ENCODE data around the gene MYLK3.

MYLK3 gene

DNA sequence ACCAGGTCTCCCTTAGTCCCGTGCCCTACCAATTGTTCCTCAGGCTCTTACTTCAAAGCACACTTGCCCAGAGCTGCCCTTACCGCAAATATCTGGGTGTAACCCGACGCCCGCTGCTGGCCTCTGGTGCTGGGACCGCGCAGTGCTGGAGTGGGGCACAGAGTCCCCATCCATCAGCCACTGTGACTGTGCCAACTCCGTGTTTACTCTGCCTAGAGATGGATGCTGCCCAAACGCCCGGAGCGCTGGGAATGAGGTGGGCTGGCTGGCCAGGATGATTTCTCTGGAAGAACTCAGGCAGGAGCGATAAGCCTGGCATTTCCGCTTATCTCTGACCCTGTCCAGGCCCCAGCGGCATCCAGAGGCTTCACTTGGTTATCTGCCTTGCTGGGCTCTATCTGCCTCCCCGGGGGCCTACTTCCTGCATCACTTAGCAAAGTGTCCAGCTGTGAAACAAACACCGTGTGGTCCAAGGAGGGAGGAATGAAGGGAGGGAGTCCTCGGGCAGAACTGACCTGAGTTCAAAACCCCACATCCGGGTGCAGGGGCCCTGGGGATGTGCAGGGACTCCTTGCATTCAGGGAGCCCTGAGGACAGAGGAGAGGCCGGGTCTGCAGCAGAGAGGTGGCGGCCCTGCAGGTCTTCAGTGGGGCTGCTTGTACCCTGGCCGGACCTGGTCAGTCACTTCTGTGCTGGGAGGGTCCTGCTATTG is 9.4 kb upstream of the MYLK3 start:
- no peak for DNase-seq (ENCODE audit: low spot score)

DNA sequence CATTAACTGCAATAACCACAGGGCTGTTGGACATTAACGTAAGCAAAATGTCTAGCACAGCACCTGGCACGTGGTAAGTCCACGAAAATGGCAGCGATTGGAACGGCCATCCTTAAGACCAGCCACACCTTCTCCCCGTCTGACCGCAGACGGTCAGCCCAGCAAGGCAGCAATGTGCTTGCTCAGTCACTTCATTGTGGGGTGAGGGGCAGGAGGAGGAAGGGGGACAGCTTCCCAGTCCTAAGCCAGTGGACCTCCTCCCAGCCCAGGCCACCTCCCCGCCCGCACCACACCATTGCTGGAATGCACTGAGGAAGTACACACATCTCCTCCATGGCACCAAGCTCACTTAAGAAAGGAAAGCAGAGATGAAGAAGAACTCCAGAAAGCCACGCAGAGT is 8.6 kb upstream of the MYLK3 start:
- DNase-seq (ENCODE audit: low spot score) = no peak

DNA sequence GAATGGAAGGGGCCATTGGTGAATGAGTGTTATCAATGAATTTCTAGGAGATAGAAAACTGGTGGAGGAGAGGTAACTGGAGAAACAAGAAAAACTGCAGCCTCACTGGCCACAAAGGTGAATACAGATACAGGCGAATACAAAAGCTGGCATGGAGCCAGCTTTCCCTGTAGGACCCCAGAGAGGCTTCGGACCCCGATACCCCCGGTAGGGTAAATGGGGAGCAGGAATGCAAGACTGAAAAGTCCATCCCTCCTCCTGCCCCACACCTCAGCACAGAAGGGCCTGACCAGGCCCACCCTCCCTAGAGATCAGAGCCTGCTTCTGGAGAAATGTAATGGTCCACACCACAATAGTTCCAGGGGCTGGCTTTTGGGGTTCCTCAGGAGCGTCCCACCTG is 4.9 kb upstream of the MYLK3 start:
- DNase-seq (ENCODE audit: low spot score) = no peak

DNA sequence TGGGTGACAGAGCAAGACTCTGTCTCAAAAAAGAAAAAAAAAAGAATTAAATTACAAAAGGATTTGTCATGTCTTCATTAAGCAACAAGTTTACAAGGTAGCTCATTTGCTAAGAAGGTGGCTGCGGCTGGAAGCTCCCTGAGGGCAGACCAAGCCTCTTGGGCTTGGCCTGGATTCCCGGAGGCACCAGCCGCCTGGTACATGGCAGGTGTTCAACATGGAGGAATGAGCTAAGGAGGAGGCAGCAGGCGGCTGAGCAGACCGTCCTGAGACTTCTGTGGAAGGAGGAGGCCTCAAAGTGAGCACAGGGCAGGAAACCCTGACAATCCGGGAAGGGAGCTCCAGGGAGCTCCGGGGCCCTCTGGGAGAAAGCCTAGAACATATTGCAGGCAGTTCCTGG is 3.2 kb upstream of the MYLK3 start:
- DNase-seq (ENCODE audit: low spot score) = no peak

- no peak for DNase-seq (ENCODE audit: low spot score)
Observed at GRCh38 chr16:46748775-46749705, 896 bp upstream of the MYLK3 start.

DNA sequence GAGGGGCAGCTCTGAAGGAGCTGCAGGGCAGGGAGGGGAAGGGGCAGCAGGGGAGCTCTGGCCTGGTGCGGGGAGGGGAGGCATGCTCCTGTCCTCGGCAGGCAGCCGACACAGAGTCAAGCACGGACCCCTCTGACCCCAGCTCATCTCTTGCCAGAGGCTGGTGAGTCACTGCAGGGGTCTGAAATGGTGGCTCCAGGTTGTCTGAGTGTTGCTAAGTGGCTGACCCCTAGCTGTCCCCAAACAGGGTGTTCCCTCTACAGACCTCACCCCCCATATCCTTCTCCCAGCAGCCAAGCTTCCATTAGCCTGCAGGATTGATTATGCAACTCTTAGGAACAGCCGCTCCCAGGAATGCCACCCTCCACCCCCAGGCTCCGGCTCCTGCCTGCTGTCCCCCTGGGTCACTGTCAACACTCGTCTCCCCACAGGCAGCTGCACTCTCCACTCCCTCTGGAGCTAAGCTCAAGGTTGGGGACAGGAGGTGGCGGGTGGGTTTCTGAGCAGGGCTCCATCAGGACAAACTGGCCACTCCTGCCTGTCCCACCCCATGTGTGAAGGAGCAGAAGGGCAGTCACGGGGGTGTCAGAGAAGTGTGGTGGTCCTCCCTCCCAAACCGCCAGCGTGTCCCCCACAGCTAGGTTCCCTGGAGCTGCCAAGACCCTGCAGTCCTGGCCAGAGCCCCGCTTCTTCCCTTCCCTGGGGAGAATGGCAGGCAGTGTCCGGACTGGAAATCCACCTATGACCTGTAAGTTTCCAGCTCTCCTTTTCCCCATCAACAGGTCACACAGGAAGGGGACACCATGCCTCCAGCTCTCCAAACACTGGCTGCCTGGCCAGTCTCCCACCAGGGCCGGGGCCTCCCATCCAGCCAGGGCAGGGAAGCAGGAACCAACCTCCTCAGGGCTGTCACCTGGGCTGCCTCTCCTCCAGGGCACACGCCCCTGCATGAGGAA is 1.0 kb downstream of the MYLK3 start:
- DNase-seq (ENCODE audit: low spot score) = no peak

DNA sequence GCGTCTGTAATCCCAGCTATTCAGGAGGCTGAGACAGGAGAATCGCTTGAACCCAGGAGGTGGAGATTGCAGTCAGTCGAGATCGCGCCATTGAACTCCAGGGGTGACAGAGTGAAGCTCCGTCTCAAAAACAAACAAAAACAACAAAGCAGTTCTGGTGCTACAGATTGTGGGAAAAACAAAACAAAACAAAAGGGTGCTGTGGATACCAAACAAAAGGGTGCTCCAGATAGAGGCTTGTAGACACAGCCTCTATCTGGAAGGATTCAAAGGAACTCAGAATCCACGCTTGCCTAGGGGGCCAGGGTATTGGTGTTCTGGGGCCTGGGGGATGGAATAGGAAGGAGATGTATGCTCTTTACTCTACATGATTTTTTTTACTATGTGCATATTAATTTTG is 2.5 kb downstream of the MYLK3 start:
- no peak for DNase-seq (ENCODE audit: low spot score)

GRCh38 chr16:46743232-46743719 is 4.9 kb downstream of the MYLK3 start:
- DNase-seq (ENCODE audit: low spot score) = no peak

GRCh38 chr16:46739934-46740333 is 8.2 kb downstream of the MYLK3 start:
- no peak for DNase-seq (ENCODE audit: low spot score)

GRCh38 chr16:46737621-46738214 is 10.4 kb downstream of the MYLK3 start:
- DNase-seq (ENCODE audit: low spot score) = no peak

- DNase-seq (ENCODE audit: low spot score) = no peak
Observed at GRCh38 chr16:46736695-46737094, 11.4 kb downstream of the MYLK3 start.

GRCh38 chr16:46733319-46733830 is 14.8 kb downstream of the MYLK3 start:
- DNase-seq (ENCODE audit: low spot score) = no peak

DNA sequence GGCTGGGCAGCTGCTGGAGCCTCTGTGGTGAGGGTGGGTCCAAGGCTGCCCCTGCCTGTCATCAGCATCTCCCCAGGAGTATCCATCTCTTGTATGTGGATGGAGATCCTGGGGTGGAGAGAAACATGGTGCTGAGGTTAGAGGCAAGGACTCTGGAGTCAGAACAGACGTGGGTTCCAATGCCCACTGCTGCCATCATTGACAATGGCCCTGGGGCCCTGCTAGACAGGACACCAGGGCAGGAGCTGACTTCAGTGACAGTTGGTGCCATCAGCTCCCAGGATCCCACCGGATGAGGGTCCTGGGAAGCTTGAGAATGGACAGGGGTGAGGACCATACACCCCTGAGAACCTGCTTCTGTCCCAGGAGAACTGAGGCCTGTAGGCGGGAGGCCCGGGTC is 15.6 kb downstream of the MYLK3 start:
- DNase-seq (ENCODE audit: low spot score) = no peak

- no peak for DNase-seq (ENCODE audit: low spot score)
Observed at GRCh38 chr16:46731691-46732555, 16.2 kb downstream of the MYLK3 start.

DNA sequence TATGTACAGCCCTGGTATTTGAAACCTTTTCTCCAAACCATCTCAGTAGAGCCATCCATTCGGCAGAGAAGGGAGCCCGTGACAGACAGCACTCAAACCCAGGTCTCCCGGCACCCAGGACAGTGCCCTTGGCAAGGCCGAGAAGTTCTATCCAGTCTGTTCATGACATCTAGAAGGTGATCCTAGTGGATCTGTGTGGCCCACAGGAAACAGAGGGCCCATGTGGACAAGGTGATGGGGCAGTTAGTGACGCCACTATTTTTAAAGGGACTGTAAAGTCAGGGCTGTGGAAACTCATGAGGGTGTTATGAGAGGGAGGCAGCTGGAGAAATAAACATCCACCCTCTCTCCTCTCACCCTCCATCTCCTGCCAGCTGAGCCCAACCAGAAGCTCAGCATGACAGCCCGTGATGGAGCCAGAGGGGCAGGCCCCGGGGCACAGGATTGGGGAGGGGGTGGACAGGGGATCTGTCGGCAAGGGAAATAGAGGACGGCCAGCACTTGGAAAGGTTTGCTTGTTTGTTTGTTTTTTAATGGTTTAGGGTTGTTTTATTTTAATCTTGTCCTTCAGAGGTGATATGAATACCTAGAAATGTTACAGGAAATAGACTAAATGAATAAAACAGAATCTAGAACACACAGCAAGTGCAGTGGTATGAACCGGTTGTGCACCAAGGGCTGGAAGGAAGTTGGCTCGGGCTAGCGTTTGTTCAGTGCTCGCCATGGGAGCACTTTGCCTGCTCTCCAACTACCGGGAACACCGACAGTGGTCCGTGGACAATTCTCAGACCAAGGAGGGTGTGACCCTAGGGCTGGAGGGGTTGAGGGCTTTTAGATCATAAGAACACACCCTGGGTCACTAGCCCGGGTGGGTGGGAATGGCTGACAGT is 17.1 kb downstream of the MYLK3 start:
- no peak for DNase-seq (ENCODE audit: low spot score)

DNA sequence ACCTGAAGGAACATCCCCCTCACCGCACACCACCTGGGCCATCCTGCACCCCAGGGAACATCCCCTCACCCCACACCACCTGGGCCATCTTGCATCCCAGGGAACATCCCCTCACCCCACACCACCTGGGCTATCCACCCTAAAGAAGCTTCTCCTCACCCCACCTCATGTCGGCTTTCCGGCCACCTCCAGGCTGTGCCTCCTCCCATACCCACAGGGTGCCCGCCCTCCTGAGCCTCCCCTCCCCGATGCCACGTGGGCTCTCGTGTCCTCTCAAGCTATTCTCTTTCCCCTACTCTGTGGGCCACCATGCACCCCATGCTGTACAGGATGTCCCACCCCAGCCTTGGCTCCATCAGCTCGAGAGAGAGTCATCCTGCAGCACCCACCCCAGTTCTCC is 18.0 kb downstream of the MYLK3 start:
- DNase-seq (ENCODE audit: low spot score) = no peak

- DNase-seq (ENCODE audit: low spot score) = no peak
Observed at GRCh38 chr16:46729326-46729995, 18.7 kb downstream of the MYLK3 start.

GRCh38 chr16:46728806-46729205 is 19.3 kb downstream of the MYLK3 start:
- no peak for DNase-seq (ENCODE audit: low spot score)

- no peak for DNase-seq (ENCODE audit: low spot score)
Observed at GRCh38 chr16:46727630-46728029, 20.5 kb downstream of the MYLK3 start.

All from COLO829 (cell line).